ENCODE measurements around the gene PTPN5.
"Not testable (repeated sequence)": the region's sequence is repeated elsewhere in the genome, so short reads cannot be mapped to it uniquely, and the experiment has no call there.

The PTPN5 gene

GRCh38 chr11:18791207-18791968, at the start of gene PTPN5:
Gene PTPN5, minus strand, starts transcription at chr11:18791798. Its CDS starts 19,840 bp downstream, at chr11:18771958.
- no peak for DNase-seq (ENCODE audit: low read depth in 2 of 2)

DNA sequence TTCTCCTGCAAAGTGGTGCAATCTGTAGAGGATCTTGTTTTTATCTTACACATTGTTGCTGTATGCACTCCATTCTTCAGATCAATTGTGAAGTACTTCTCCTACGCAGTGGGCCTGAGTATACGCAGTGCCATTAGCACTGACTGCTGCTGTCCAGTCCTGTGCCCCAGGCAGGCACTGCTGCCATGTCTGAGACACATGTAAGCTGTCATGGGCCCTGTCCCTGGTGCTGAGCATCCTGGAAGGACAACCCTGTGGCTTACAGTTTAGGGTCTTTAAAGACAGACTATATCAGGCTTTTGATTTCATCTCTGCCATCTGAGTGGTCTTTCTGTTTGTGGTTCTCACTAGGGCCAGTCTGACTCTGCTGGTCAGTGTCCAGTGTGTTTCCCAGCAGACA, 44.8 kb upstream of the PTPN5 start:
- DNase-seq (ENCODE audit: low read depth in 2 of 2), result no peak

DNA sequence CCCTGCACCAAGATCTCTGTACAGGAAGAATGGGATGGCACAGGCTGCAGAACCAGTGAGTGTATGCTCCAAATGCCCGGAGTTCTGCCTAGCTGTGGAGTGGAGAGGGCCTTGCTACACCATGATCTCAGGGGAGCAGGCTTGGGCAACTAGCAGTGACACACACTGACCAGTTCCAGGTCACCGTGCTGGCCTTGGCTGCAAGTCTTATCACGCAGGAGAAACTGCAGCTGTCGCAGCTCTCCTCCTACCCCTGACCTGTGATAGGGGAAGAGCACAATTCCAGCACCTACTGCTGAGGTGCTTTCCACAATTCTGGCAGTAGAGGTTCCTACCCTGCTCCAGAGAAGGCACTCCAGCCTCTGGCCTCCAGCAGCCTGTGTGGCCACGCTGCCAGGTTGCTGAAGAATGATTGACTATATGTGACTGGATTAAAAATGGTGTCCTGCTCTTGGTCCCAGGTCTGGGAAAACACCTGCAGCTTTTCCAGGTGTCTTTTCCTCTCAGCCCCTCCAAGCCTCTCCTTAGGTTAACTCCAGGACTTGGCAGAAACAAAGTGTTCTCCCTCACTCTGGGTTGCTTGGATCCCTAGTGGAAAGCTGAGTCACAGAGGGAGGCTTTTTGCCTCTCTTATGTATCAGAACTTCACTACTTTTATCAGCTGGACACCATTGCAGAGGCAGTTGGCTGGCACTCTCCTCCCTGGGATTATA, 43.3 kb upstream of the PTPN5 start:
- no peak for DNase-seq (ENCODE audit: low read depth in 2 of 2)

GRCh38 chr11:18820160-18820559, 28.6 kb upstream of the PTPN5 start:
- not testable (repeated sequence) for DNase-seq (ENCODE audit: low read depth in 2 of 2)

- no peak for DNase-seq (ENCODE audit: low read depth in 2 of 2)
Observed at GRCh38 chr11:18804199-18804999, 12.8 kb upstream of the PTPN5 start.

DNA sequence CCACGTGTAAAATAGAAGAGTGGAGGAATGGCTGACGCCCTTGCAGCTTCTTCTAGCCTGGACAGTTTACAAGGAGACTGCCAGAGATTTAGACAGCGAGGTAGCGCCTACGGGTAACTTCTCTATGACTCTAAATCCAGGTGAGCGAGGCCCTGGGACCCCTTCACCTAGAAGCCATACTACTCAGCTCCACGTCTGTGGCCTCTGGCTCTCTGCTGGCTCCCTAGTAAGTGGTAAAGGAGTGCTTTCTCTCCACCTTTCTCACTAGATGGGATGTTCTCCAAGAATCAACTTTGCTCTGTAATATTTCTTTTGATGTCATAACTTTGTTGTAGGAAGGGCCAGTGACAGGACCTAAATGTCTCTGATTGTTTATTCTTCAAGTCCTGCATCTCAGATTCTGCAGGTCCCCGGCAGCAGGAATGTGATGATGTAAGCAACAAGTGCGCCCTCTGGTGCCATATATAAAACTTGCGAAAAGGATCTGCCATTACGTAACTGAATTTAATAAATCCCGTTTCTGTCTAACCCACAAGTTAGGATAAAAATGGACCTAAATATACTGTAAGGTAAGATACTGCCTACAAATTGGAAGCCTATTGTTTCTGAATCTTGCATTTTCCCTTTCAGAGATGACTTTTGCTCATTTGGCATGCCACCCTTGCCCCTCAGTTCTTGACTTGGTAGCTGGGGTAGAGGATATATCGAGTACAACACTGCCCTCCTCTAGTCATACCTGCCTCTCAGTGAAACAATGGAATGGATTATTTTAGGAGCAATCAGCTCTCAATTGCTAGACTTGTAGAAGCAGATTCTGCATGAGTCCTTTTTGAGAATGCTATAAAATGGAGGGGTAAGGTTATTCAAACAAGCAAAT, 11.0 kb upstream of the PTPN5 start:
- DNase-seq (ENCODE audit: low read depth in 2 of 2), result peak in 1 of 2 experiments; percentile 14

GRCh38 chr11:18798799-18799469, 7.3 kb upstream of the PTPN5 start:
- DNase-seq (ENCODE audit: low read depth in 2 of 2), result no peak

DNA sequence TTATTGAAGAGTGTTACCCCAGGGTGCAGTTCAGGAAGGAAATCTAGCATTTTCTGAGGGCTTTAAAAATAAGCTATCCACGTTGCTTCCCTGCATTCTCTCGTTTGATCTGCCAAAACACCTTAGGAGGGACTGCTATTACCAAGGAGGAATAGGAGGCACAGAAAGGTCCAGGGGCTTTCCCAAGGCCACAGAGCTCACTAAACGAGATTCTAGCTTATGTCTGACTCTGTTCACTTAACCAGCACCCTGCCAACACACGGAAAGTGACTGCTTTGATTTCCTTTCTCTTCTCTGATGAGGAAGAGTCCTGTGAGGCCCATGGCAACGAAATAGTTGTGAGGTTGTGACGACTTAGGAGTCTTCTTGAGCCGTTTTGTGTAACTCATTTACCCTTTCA, 3.4 kb upstream of the PTPN5 start:
- DNase-seq (ENCODE audit: low read depth in 2 of 2), result no peak

DNA sequence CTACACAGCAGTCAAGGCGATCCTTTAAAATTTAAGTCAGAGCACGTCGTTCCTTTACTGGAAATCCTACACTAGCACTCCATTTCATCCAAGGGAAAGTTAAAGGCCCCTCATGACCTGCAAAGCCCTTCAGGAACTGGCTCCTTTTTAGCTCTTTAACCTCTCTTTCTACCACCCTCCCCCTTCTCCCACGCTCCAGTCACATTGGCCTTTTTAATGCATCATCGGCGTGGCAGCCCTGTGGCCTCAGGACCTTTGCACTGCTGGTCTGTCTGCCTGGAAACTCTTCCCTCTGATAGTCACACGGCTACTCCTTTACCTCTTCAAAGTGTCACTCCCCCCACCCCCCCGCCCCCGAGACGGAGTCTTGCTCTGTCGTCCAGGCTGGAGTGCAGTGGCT, 1.2 kb upstream of the PTPN5 start:
- no peak for DNase-seq (ENCODE audit: low read depth in 2 of 2)

DNA sequence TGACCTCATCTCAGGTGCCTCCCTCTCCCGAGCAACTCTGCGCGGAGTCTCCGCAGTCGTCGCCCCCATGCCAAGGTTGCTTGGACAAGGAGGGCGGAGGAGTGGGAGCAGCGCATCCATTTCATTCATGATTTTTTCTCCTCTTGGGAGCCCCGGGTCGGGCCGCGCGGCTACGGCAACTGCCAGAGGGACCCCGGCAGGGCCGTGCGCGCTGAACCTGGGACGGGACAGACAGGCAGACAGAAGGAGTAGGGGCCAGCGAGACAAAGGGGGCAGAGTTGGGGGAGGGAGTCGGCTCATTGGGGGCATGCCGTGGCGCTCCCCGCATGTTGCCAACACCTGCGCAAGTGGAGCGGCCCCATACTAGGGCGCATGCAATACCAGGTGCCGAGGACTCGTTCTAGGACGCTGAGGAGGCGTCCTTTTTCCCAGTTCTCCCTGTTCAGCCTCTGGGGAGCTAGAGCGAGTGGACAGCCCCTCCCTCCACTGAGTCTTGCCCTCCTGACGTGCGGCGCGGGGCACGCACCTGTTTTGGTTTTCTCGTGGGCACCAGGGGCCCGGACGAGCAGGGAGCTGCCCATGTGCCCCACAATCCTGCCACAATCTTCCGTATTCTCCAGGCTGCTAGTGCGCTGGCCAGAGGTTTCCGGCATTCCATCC, 501 bp upstream of the PTPN5 start:
- no peak for DNase-seq (ENCODE audit: low read depth in 2 of 2)

GRCh38 chr11:18790883-18791206, 753 bp downstream of the PTPN5 start:
- DNase-seq (ENCODE audit: low read depth in 2 of 2), result no peak

DNA sequence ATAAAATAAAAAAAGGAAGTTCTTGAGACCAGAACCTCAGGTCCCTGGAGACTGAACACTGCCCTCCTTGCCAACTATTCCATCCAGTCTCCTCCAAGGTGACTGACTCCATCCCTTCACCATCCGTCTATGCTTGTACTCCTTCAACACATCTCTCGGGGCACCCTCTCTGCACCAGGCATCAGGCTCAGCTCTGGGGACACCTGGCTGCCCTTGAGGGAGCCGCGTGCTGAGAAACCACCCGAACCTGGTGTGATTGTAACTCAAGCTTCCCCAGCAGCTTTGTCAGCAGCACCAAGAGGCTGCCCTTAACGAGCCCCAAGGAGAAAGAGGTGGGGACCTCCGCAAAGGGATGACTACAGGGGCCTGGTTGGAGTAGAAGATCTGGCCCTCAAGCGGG, 1.7 kb downstream of the PTPN5 start:
- no peak for DNase-seq (ENCODE audit: low read depth in 2 of 2)

GRCh38 chr11:18785411-18785810, 6.2 kb downstream of the PTPN5 start:
- DNase-seq (ENCODE audit: low read depth in 2 of 2), result no peak

DNA sequence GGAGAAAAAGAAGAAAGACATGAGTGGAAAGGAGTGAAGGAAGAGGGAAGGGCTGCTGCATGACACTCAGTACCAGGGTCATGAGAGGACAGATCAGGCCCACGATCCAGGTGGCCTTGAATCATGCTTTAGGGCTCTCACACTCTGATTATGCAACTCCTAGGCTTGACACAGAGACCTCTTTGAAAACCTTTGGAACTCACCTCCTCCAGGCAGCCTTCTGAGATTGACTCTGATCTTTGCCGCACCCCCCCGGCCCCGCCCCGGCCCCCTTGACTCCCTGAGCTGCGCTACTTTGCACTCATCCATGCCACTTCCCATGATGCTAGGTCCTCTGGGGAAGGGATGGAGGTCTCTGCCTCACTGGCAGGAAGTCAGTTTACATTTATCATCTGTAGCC, 10.7 kb downstream of the PTPN5 start:
- DNase-seq (ENCODE audit: low read depth in 2 of 2), result no peak

GRCh38 chr11:18780329-18780728, 11.3 kb downstream of the PTPN5 start:
- DNase-seq (ENCODE audit: low read depth in 2 of 2), result no peak

GRCh38 chr11:18778468-18778867, 13.1 kb downstream of the PTPN5 start:
- no peak for DNase-seq (ENCODE audit: low read depth in 2 of 2)

DNA sequence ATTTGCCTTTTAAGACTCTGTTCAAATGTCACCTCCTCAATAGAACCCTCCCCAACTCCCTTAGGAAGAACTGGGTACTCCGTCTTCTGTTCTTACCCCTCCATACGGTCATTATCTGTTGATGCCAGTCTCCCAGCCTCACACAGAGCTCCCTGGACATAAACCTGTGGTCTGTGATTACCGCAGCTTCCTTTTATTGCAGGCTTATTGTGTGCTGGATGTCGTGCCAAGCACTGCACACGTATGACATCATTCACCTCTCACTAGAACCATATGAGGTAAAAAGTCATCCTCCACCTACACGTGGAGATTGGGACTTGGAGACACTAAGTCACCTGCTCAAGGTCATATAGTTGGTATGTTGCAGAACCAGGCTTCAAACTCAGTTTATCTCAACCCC, 15.3 kb downstream of the PTPN5 start:
- no peak for DNase-seq (ENCODE audit: low read depth in 2 of 2)

GRCh38 chr11:18775492-18776292, 15.9 kb downstream of the PTPN5 start:
- DNase-seq (ENCODE audit: low read depth in 2 of 2), result peak; percentile 23 to 74

DNA sequence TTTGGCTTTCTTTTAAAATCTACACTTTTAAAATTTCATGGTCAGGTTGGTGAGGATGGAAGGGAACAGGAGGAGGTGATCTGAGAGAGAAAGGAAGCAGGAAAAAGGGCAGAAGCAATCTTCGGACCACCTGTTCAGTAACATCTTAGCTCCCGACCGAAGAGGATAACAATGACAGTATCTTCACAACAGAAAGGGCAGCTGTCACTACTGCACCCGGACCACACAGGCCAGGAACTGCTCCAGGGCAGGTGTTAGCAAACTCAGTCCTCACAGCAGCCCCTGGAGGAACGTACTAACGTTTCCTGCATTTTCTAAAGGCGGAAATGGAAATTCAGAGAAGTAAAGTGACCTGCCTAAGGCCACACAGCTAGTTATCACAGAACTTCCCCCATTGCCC, 16.8 kb downstream of the PTPN5 start:
- no peak for DNase-seq (ENCODE audit: low read depth in 2 of 2)

DNA sequence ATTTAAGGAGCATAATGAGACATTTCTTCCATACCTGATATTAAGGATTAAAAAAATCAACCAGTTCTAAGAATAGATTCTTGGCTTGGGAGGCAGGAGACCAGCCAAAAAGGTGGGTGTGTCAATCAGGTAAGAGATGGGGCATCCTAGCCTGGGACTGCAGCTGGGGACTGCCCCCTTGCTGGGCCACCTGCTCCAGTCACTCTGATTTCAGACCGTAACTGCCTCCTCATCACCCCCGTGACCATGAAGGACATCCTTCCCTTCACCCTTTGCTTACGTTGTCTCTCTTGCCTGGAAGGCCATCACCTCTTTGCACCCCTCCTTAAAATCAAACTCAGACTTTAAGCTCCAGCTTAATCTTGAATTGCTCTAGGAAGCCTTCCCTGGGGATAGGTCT, 17.9 kb downstream of the PTPN5 start:
- no peak for DNase-seq (ENCODE audit: low read depth in 2 of 2)

Measured in stimulated activated CD4-positive, alpha-beta T cell treated with anti-CD3 and anti-CD28 coated beads, Interleukin-12 subunit alpha, Interleukin-12 subunit beta, amount 100 ng/mL, for 24 hours (primary cell).